Measurements from ENCODE around the gene NBPF11.
"Not testable (repeated sequence)": the region's sequence is repeated elsewhere in the genome, so short reads cannot be mapped to it uniquely, and the experiment has no call there.

The NBPF11 gene

DNA sequence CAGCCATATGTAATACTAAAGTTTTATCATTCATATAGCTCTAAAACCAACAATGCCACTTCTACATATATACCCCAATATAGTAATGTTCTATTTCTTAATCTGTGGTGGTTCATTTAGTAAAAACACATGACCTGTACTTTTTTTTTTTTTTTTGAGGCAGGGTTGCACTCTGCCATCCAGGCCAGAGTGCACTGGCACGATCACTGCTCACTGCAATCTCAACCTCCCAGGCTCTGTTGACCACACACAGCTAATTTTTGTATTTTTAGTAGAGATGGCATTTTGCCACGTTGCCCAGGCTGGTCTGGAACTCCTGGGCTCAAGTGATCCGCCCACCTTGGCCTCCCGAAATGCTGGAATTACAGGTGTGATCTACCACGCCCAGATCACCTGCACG, 2.1 kb downstream of the NBPF11 start:
- not testable (repeated sequence) for DNase-seq

DNA sequence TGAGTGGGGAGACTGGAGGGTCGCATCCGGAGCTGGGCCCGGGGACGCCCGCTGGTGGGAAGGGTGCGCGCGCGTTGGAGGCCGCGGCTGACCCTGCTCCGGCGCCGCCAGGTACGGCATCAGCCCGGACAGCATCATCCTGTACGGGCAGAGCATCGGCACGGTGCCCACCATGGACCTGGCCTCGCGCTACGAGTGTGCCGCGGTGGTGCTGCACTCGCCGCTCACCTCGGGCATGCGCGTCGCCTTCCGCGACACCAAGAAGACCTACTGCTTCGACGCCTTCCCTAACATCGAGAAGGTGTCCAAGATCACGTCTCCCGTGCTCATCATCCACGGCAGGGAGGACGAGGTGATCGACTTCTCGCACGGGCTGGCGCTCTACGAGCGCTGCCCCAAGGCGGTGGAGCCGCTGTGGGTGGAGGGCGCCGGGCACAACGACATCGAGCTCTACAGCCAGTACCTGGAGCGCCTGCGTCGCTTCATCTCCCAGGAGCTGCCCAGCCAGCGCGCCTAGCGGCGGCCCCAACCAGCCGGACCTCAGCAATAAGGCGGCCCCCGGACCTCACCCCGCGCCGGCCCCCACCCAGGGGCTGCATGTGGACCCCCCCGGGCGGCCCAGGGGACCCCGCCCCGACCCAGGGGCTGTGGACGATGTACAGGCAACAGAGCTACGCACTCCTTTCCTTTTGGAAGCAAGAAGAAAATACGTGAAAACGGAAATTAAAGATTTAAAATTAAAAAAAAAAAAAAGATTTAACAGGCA, 2.8 kb downstream of the NBPF11 start:
- DNase-seq: not testable (repeated sequence)

GRCh38 chr1:148147052-148147838, 4.8 kb downstream of the NBPF11 start:
- DNase-seq: not testable (repeated sequence)

GRCh38 chr1:148146191-148146997, 5.7 kb downstream of the NBPF11 start:
- DNase-seq: not testable (repeated sequence)

- not testable (repeated sequence) for DNase-seq
These were observed 8.9 kb downstream of the NBPF11 start for GRCh38 chr1:148143223-148143622.

GRCh38 chr1:148141936-148142335, 10.1 kb downstream of the NBPF11 start:
- not testable (repeated sequence) for DNase-seq

GRCh38 chr1:148138606-148139005, 13.5 kb downstream of the NBPF11 start:
- not testable (repeated sequence) for DNase-seq

DNA sequence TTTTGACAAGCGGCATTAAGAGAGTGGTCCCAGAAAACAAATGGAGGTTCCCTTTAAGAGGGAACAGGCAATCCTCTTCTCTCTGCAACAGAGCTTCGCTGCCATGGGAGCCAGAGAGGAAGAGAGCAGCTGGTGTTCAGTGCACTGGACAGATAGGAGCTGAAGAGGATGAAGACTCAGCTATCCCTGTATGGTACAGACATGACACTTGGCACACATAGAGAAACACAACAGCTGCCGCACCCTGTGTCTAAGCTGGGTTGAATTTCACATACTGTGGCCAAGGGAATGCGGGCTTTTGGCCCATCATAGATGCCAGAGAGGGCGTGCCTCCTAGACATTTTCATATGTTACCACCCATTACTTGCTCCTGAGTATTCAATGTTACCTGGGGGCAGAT, 29.7 kb downstream of the NBPF11 start:
- DNase-seq: not testable (repeated sequence)

DNA sequence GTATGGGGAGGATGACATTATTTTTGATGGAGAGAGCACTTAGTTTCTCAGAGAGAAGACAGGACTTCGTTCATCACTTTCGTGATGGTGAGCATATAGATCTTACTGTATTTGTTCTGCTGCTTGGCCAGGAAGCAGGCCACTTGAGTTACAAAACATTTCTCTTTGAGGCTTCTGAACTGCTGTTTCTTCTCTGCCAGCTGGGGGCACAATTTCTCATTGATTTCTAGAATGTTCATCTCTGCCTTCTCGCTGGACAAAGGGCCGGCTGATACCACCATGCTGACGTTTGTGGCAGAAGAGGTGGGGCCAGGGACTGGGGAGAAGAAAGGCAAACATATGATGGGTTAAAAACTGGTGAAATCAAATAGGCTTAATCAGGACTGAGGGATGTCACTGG, 31.7 kb downstream of the NBPF11 start:
- DNase-seq: not testable (repeated sequence)

- DNase-seq: not testable (repeated sequence)
These were observed 56.3 kb downstream of the NBPF11 start for GRCh38 chr1:148095732-148096131.

DNA sequence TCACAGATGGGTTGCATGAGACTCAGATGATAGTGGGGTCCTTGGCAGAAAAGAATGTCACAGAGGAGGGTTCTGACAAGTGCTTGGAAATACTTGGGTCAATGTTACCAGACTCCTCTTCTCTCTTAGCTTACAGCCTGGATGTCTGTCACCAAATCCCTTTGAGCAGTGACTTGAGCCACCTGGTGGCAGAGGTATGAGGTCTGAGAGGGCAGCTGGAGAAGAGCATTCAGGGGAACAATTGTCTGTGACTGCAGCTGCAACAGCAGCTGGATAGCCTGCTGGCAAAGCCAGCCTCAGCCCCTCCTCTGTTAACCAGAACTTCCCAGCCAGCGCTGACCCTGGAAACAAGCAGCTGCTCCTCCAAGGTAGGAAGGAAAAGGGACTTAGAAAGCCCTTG, 65.9 kb downstream of the NBPF11 start:
- not testable (repeated sequence) for DNase-seq

DNA sequence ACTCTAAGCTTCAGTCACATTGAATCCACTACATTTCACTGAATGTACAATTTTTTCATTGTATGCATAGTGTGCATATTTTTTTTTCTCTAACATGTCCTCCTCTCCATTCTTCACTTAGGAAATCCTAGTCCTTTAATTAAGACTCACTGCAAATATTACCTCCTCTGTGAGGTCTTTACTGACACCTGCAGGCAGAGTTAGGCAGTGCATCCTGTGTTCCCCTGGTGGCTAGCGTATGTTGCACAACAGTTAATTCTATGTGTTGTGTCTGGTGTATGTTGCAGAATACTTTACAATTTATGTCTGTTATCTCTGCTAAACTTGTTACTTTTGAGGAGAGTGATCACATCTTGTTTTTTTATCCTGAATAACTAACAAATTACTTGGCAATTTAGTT, 70.9 kb downstream of the NBPF11 start:
- DNase-seq: not testable (repeated sequence)

DNA sequence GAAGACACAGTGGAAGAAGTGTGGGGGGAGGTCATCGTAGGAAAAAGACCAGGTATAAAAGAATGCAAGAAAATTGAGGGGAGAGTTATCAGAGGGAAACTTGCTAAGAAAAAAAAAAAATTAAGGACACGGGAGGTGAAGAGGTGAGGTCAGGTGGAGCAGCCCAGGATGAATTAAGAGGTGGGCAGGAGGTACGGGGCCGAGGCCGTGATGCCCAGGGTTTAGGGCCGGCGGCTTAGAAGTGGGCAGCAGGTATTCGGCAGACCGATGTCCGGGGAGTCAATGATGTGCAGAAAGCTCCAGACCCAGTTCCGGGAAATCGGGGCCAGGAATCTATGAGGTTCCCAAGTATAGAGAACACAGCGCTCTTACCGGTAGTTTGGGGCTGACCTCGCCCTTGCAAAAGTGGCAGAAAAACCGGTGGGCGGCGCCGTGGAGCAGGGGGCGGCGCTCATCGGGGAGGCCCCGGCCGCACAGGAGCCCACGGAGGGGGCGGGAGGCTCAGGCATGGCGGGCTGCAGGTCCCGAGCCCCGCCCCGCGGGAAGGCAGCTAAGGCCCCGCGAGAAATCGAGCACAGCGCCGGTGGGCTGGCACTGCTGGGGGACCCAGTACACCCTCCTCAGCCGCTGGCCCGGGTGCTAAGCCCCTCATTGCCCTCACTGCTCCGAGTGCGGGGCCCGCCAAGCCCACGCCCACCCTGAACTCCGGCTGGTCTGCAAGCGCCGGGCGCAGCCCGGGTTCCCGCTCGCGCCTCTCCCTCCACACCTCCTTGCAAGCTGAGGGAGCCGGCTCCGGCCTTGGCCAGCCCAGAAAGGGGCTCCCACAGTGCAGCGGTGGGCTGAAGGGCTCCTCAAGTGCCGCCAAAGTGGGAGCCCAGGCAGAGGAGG, 73.2 kb downstream of the NBPF11 start:
- not testable (repeated sequence) for DNase-seq

GRCh38 chr1:148078090-148078489, 74.0 kb downstream of the NBPF11 start:
- DNase-seq: not testable (repeated sequence)

- DNase-seq: not testable (repeated sequence)
These were observed 74.6 kb downstream of the NBPF11 start for GRCh38 chr1:148077458-148077857.

DNA sequence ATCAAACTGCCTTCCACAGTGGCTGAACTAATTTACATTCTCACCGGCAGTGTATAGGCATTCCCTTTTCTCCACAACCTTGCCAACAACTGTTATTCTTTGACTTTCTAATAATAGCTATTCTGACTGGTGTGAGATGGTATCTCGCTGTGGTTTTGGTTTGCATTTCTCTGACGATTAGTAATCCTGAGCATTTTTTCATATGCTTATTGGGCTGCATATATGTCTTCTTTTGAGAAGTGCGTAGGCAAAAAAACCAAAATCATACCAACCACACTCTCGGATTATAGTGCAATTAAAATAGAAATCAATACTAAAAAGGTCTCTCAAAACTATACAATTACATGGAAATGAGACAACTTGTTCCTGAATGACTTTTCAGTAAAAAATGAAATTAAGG, 78.7 kb downstream of the NBPF11 start:
- not testable (repeated sequence) for DNase-seq

DNA sequence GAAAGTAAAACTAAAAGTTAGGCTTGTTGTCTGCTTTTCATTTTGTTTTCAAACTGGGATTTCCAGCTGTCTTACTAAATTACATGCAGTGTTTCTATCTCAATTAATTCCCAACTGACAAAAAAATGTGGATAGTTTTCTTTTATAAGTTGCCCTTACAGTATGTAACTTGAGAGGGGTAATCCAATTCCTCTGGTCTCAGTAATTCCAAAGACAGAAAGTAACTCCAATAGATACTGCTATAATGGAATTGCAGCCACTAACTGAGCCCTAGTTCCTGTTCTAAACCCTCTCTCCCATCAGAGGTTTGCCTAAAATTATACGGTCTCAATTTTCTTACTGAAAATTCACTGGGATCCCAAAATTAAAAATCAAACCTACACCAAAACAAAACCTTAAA, 83.5 kb downstream of the NBPF11 start:
- not testable (repeated sequence) for DNase-seq

DNA sequence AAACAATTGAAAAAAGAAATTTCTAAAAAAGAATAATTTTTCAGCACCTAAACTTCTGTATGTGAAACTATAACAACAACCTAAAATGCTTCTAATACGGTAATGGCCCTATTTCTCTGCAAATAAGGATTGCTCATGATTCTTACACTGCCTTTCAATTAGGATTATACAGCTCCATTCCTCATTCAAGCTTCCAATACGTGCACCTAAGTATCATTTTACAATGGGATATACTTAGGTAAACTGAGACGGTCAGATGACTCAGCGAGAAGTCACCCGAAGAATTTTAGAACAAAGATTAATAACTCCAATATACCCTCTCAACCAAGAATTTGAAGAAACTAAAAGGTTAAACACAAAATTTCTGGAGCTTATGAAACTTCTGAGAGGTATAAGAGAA, 83.9 kb downstream of the NBPF11 start:
- not testable (repeated sequence) for DNase-seq

GRCh38 chr1:148060294-148060701, 91.8 kb downstream of the NBPF11 start:
- DNase-seq: not testable (repeated sequence)

GRCh38 chr1:148057384-148057783, 94.7 kb downstream of the NBPF11 start:
- not testable (repeated sequence) for DNase-seq

All from anterior cingulate cortex (tissue), 58 donors.